ENCODE data around the gene KANSL1. TPM values are rescaled to one million over a fixed set of nuclear protein-coding genes. Genes with fewer than 3 reads are reported as not detected.

Gene KANSL1
- total and polyA plus RNA-seq, 7 donors: 9.7 to 130 (median 70.7) TPM

DNA sequence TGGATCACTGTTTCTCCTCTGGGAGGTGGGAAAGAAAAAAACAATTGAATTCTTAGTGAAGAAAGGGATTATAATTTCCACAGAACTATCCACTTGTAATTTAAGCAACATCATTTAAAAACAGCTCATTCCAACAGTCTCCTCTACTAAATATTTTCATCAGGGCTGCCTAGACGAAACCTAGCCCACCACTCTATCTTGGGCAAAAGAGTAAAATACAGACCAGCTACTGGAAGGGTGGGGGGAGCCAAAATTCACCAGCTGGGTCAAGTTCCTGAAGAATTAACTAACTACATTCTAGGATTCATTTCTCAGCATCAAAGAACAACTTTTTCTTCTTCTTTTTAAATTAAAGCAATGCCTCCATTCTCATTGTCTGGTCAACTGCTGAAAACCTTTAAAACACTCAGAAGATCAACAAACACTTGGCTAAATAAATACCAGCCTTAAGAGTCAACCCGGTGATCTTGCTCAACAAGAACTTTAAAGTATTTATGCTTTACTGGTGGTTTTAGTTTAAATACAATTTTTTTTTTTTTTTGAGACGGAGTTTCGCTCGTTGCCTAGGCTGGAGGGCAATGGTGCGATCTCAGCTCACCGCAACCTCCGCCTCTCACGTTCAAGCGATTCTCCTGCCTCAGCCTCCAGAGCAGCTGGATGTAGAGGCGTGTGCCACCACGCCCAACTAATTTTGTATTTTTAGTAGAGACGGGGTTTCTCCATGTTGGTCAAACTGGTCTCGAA lies 25.2 kb downstream of the KANSL1 start:
- no peak for DNase-seq
- H3K27me3 ChIP-seq: no peaks in the 10 kb centered on the region
- TF ChIP-seq CTCF (IDR thresholded peaks at IDR 0.05) (no peak), EP300 (IDR thresholded peaks at IDR 0.05) (no peak), POLR2AphosphoS5 (IDR thresholded peaks at IDR 0.05) (no peak), POLR2A (IDR thresholded peaks at IDR 0.05) (no peak)
- 83 to 87% methylated on average over 14 of the region's 14 CpGs for WGBS, 2 donors
- H3K4me1 ChIP-seq: peaks cover 0 to 94% (median 77%) of the 10 kb centered on the region in 4 donors
- no peak overlapping the region for H3K4me3 ChIP-seq
- H3K36me3 ChIP-seq: peaks cover 0 to 30% (median 13%) of the 10 kb centered on the region in 4 donors
- H3K27ac ChIP-seq: no peak overlapping the region
- intact Hi-C loops (cut with DNase I): loop anchor here (2.0 kb wide), 1 partner anchor 13 kb away; no protein-coding TSS in a partner anchor
- H3K9me3 ChIP-seq: no peaks in the 10 kb centered on the region

GRCh38 chr17:46167267-46167666 lies 26.0 kb downstream of the KANSL1 start:
- peaks cover 0 to 95% (median 81%) of the 10 kb centered on the region in 4 donors for H3K4me1 ChIP-seq
- H3K4me3 ChIP-seq: no peak overlapping the region
- WGBS, 2 donors: 66 to 68% methylated on average over 2 of the region's 2 CpGs
- no peaks in the 10 kb centered on the region for H3K27me3 ChIP-seq
- intact Hi-C loops (cut with DNase I): no loop called here
- no peaks in the 10 kb centered on the region for H3K9me3 ChIP-seq
- TF ChIP-seq POLR2AphosphoS5 (IDR thresholded peaks at IDR 0.05) (no peak), EP300 (IDR thresholded peaks at IDR 0.05) (no peak), CTCF (IDR thresholded peaks at IDR 0.05) (no peak), POLR2A (IDR thresholded peaks at IDR 0.05) (no peak)
- peak overlapping the region in 1 of 4 donors; percentile 9 for H3K27ac ChIP-seq
- DNase-seq: no peak
- H3K36me3 ChIP-seq: peaks cover 0 to 30% (median 13%) of the 10 kb centered on the region in 4 donors

- no peaks in the 10 kb centered on the region for H3K27me3 ChIP-seq
- DNase-seq: no peak
- H3K4me1 ChIP-seq: peaks cover 0 to 94% (median 81%) of the 10 kb centered on the region in 4 donors
- 12 to 57% methylated on average over 2 of the region's 2 CpGs for WGBS, 2 donors
- TF ChIP-seq EP300 (IDR thresholded peaks at IDR 0.05) (no peak), CTCF (IDR thresholded peaks at IDR 0.05) (no peak), POLR2AphosphoS5 (IDR thresholded peaks at IDR 0.05) (no peak), POLR2A (IDR thresholded peaks at IDR 0.05) (no peak)
- intact Hi-C loops (cut with DNase I): no loop called here
- H3K9me3 ChIP-seq: no peaks in the 10 kb centered on the region
- no peak overlapping the region for H3K4me3 ChIP-seq
- peaks cover 0 to 27% (median 12%) of the 10 kb centered on the region in 4 donors for H3K36me3 ChIP-seq
- H3K27ac ChIP-seq: peak overlapping the region in 3 of 4 donors; percentile 9 to 52 (median 11)
Measured at GRCh38 chr17:46166692-46167249, 26.5 kb downstream of the KANSL1 start.

DNA sequence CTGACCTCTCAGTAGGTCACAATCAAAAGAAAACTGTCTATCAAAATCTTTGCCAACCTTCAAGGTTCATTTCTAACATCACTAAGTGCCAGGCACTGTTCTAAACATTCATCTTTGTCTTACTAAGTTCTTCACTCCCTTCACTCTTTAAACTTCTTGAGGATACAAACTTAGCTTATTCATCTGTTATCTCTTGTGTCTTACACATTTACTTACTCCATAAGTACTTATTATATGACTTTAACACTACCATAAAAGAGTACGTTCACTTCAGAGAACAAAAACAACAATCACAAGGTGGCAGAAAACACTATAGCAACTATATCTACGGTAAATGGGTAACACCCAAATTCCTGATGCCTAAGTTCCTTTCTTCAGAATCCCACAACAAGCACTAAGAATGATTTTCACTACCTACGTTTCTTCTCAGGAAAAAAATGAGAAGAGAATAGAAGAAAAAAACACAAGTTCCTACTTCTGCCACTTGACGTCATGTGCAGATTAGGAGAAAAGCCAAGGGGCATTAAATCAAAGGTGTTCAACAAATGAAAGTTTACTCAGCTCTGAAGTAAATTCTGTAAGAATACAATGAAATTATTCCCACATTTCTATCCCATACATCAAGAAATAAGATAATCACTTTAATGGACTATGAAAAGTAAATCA lies 29.2 kb downstream of the KANSL1 start:
- DNase-seq: no peak
- TF ChIP-seq CTCF (IDR thresholded peaks at IDR 0.05) (no peak), EP300 (IDR thresholded peaks at IDR 0.05) (no peak), POLR2A (IDR thresholded peaks at IDR 0.05) (no peak), POLR2AphosphoS5 (IDR thresholded peaks at IDR 0.05) (no peak)
- intact Hi-C loops (cut with DNase I): loop anchor here (5.0 kb wide), 1 partner anchor 37 kb away; no protein-coding TSS in a partner anchor

More for the DNA sequence above, 29.2 kb downstream of the KANSL1 start:
- Histone ChIP-seq H3K36me3 (peaks cover 0 to under 1% (median 0%) of the 10 kb centered on the region in 4 donors), H3K27ac (peak overlapping the region in 2 of 4 donors; percentile 25 to 44), H3K4me1 (peaks cover 2 to 93% (median 83%) of the 10 kb centered on the region in 4 donors), H3K27me3 (no peaks in the 10 kb centered on the region), H3K9me3 (no peaks in the 10 kb centered on the region), H3K4me3 (no peak overlapping the region)
- 14 to 46% methylated on average over 4 of the region's 4 CpGs for WGBS, 2 donors
